Stomach (tissue), 9 donors: Measurements from ENCODE around the gene LRRFIP1. TPM values are rescaled to one million over a fixed set of nuclear protein-coding genes. Genes with fewer than 3 reads are reported as not detected.

Experiments
- DNase-seq, 2 donors: peaks; one replicate each; pipeline versions ENCODE4 v3.0.0 to v3.0.0-alpha.2; 2013 to 2019
- H3K27ac ChIP-seq, 5 donors: fragments of 200-600 bp in 4 of 5; sonication (generic) in 4 of 5; one replicate each; pipeline ENCODE4 v1.5.1; 2013 to 2019; ENCODE audit warnings: mild to moderate bottlenecking in 1 of 5, moderate library complexity in 1 of 5
- H3K27me3 ChIP-seq, 3 donors: fragments of 200-600 bp; sonication (generic); one replicate each; pipeline ENCODE4 v1.5.1; 2017 to 2019; ENCODE audit warnings: mixed run types in 1 of 3
- H3K36me3 ChIP-seq, 4 donors: fragments of 200-600 bp; sonication (generic); 1 replicate in 3 of 4; 2 replicates in 1 of 4; pipeline ENCODE4 v1.5.1; 2016 to 2019
- H3K4me1 ChIP-seq, 4 donors: fragments of 200-600 bp; sonication (generic); one replicate each; pipeline ENCODE4 v1.5.1; 2016 to 2019
- H3K4me3 ChIP-seq, 4 donors: fragments of 200-600 bp; sonication (generic) in 3 of 4; one replicate each; pipeline ENCODE4 v1.5.1; 2016 to 2019; ENCODE audit warnings: mild to moderate bottlenecking in 1 of 4
- H3K9me3 ChIP-seq, 4 donors: fragments of 200-600 bp; sonication (generic); one replicate each; pipeline ENCODE4 v1.5.1; 2016 to 2019
- EP300 ChIP-seq: sonication (generic); formaldehyde crosslinking; IDR thresholded peaks from one replicate; pipeline ENCODE4 v1.6.1; 2017; ENCODE audit warnings: antibody characterized with exemption
- POLR2A ChIP-seq, 4 donors: fragments of 450-650 bp; IDR thresholded peaks; one replicate each; pipeline ENCODE4 v1.6.1; 2016; ENCODE audit warnings: antibody characterized with exemption in 4 of 4, control low read depth in 2 of 4, mild to moderate bottlenecking in 1 of 4, moderate library complexity in 1 of 4
- POLR2AphosphoS5 ChIP-seq, 3 donors: sonication (generic); formaldehyde crosslinking; IDR thresholded peaks; one replicate each; pipeline ENCODE4 v1.6.1; 2016; ENCODE audit warnings: antibody characterized with exemption in 3 of 3
- WGBS, 5 donors: extraction: QIAGEN DNeasy Blood & Tissue Kit in 3 of 5; methylation state at CpG; one replicate each; pipeline versions ENCODE4 v1.1.5 to v1.1.7; 2013 to 2018; 5-methylcytosine and 5-hydroxymethylcytosine counted together
- intact Hi-C: fragments of 100-400 bp; cut with DNase I; formaldehyde crosslinking; loops from one replicate; pipeline ENCODE4 v1.15.1; 2023; ENCODE audit warnings: low total_unique reads
- polyA plus RNA-seq, 3 donors: library from polyadenylated mRNA; stranded (reverse); fragments of 200-250 nt; gene quantifications; one replicate each; pipeline ENCODE4 v1.2.3, GENCODE V29; 2013
- total RNA-seq, 5 donors: library from RNA; depleted of rRNA; stranded (reverse); fragments of >200 nt; gene quantifications; one replicate each; pipeline versions ENCODE4 v1.1.0 to v1.2.3, GENCODE V29; 2014 to 2016
- TF ChIP-seq, protein P1 (sequence below), 7 experiments: fragments of 450-650 bp in 4 of 7; fragments of 200-600 bp in 3 of 7; sonication (generic) in 3 of 7; IDR thresholded peaks; one replicate each; pipeline ENCODE4 v1.5.1; 2016 to 2019; ENCODE audit warnings: antibody characterized with exemption in 7 of 7, control low read depth in 2 of 7, mild to moderate bottlenecking in 1 of 7
- donor health status: healthy with polysubstance abuse.
- donor health status: Bipolar disorder and iron deficiency.
- donor health status: healthy.

The LRRFIP1 gene
- total and polyA plus RNA-seq, 8 donors, result 31.6 to 201 (median 130) TPM

DNA sequence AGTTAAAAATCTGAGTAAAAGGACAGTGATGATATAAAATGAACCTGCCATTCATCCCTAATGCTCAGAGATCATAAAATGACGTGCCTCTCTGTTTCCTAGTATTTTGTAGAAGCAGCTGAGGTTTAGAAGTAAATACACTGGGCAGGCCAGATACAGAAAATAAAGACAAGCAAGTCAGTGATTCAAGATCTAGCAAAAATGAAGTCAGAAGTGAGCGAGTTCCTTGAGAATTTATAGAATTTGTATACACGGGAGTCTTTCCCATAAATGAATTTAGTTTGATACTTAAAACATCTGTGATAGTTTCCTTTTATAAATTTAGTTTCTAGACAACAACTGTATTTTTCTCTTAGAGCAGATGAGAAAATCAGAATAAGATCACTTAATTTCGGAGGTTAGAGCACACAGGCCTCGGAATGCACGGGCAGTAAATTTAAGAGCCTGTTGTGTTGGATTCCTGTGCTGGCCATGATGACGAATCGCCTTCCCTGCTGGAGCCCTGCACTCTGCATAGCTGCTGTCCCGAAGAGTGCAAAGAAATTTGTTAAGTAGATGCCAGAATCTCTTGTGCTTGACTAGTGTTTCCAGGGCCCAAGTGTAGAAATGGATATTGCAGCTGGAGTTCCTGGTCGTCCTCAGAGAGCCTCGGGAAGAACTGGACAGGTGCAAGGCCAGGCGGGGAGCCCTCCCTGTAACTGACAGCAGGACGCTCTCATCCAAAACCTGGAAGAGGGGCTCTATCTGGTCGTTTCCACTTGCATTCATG is 87.5 kb downstream of the LRRFIP1 start:
- Histone ChIP-seq H3K9me3 (no peaks in the 10 kb centered on the region), H3K27me3 (no peaks in the 10 kb centered on the region), H3K4me3 (peak overlapping the region; percentile 2 to 8 (median 7)), H3K4me1 (peaks cover 17 to 56% (median 36%) of the 10 kb centered on the region in 4 donors), H3K36me3 (peaks cover 16 to 43% (median 30%) of the 10 kb centered on the region in 4 donors), H3K27ac (peak overlapping the region; percentile 57 to 82 (median 71))
- peak in 1 of 2 donors; percentile 67 for DNase-seq
- 47 to 60% (median 55%) methylated on average over 14 of the region's 14 CpGs for WGBS, 5 donors
- TF ChIP-seq POLR2A (IDR thresholded peaks at IDR 0.05) (no peak), POLR2AphosphoS5 (IDR thresholded peaks at IDR 0.05) (peak in 2 of 3 donors; percentile 6 to 7)
- intact Hi-C loops, result no loop called here

DNA sequence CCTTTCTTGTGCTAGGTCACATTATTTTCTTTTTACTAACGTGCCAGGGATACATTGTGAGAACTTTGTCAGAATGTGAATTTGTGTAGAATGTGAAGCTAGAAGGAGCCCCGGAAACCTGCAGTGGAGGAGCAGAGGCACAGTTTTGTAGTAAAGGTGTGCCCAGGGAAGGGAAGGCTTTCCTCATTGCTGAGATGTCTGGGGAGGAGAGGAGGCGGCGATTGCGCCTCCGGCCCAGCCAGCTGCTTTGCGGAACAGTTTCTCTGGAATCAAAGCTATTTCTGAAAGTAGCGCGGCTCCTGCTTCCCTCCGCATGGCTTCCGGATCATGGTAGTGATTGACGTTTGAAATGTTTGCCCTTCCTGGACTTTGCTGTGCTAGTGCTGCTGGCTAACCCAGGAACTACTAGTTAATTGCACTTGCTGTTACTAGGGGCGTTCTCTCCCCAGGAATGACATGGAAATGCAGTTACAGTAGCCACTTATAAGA is 88.1 kb downstream of the LRRFIP1 start:
- intact Hi-C loops, result no loop called here
- peak; percentile 54 to 84 for DNase-seq

DNA sequence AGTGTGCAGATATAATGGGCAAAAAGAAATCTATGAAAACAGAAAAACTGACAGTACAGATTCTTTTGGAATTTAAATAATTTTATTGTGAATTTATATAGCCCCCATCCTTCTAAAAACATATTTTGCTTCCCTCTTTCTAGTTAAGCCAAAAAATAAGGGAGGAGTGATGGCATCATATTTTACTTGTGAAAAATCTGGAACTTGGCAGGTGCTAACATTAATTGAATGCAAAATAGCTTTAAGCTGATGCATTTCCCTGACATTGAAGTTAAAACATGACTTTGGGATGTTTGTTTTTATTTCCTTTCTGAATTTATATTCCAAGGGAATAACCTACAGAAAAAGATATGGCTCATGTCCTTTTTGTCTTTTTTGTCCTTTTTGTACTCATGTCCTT is 88.6 kb downstream of the LRRFIP1 start:
- Histone ChIP-seq H3K27ac (peak overlapping the region in 4 of 5 donors; percentile 67 to 82 (median 76)), H3K36me3 (peaks cover 11 to 41% (median 23%) of the 10 kb centered on the region in 4 donors), H3K4me1 (peaks cover 17 to 64% (median 40%) of the 10 kb centered on the region in 4 donors), H3K9me3 (no peaks in the 10 kb centered on the region), H3K27me3 (no peaks in the 10 kb centered on the region), H3K4me3 (peak overlapping the region in 1 of 4 donors; percentile 7)
- DNase-seq, result no peak
- TF ChIP-seq EP300, result no peak
- TF ChIP-seq, protein P1, sequence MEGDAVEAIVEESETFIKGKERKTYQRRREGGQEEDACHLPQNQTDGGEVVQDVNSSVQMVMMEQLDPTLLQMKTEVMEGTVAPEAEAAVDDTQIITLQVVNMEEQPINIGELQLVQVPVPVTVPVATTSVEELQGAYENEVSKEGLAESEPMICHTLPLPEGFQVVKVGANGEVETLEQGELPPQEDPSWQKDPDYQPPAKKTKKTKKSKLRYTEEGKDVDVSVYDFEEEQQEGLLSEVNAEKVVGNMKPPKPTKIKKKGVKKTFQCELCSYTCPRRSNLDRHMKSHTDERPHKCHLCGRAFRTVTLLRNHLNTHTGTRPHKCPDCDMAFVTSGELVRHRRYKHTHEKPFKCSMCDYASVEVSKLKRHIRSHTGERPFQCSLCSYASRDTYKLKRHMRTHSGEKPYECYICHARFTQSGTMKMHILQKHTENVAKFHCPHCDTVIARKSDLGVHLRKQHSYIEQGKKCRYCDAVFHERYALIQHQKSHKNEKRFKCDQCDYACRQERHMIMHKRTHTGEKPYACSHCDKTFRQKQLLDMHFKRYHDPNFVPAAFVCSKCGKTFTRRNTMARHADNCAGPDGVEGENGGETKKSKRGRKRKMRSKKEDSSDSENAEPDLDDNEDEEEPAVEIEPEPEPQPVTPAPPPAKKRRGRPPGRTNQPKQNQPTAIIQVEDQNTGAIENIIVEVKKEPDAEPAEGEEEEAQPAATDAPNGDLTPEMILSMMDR (IDR thresholded peaks at IDR 0.05), result no peak
- TF ChIP-seq POLR2A (IDR thresholded peaks at IDR 0.05), result no peak
- TF ChIP-seq POLR2AphosphoS5 (IDR thresholded peaks at IDR 0.05), result no peak
- intact Hi-C loops, result no loop called here

More for the DNA sequence above, 88.1 kb downstream of the LRRFIP1 start:
- no peaks in the 10 kb centered on the region for H3K9me3 ChIP-seq
- peak in 2 of 3 donors; percentile 16 to 68 for TF ChIP-seq POLR2AphosphoS5 (IDR thresholded peaks at IDR 0.05)
- TF ChIP-seq, protein P1 (IDR thresholded peaks at IDR 0.05), result no peak
- TF ChIP-seq EP300, result no peak
- no peak for TF ChIP-seq POLR2A (IDR thresholded peaks at IDR 0.05)
- 16 to 29% (median 22%) methylated on average over 13 of the region's 13 CpGs for WGBS, 5 donors
- H3K27me3 ChIP-seq, result no peaks in the 10 kb centered on the region
- H3K4me1 ChIP-seq, result peaks cover 17 to 58% (median 37%) of the 10 kb centered on the region in 4 donors
- peak overlapping the region; percentile 2 to 8 (median 7) for H3K4me3 ChIP-seq
- peak overlapping the region; percentile 57 to 82 (median 71) for H3K27ac ChIP-seq
- peaks cover 16 to 41% (median 25%) of the 10 kb centered on the region in 4 donors for H3K36me3 ChIP-seq

DNA sequence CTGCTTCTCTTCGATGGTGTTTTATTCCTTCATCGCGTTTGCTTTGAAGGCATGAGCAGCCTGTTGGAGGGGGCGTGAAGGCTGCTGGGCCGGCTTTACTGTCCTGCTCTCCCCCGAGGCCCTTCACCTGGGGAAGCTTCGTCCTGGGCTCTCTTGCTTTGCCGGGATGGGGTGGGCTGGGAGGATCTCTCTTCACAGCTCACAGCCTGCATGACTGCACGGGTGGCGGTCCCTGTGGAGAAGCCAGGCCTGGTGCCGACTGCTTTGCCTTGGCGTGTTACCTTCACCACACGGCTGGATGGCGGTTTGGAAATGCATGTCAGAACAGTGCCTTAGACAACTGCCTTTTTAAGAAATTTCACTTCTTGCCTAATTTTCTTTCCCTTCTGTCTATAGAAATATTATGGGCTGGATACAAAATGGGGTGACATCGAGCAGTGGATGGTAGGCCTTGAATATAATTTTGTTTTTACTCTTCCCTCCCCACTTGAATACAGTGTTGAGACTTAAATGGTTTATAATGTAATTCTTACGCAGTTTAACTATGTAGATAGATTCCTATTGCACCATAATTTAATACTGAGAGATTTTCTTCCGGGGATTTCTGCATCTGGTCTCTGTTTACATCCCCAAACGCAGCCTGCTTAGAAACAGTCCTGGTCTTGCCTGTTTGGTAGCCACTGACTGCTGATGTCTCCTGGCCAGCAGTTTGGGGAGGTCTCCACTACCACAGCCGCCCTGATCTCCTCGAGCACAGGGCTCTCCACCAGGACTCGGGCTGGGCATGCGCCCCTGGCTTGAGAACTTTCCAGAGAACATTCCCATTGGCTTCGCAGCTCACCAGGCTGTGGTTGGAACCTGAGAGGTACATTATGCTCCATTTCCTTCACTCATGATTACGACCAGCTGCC is 90.2 kb downstream of the LRRFIP1 start:
- TF ChIP-seq EP300 (no peak), POLR2A (IDR thresholded peaks at IDR 0.05) (no peak), POLR2AphosphoS5 (IDR thresholded peaks at IDR 0.05) (no peak)
- TF ChIP-seq, protein P1 (IDR thresholded peaks at IDR 0.05), result no peak
- H3K27me3 ChIP-seq, result no peaks in the 10 kb centered on the region
- H3K27ac ChIP-seq, result peak overlapping the region in 3 of 5 donors; percentile 21 to 82 (median 80)
- H3K9me3 ChIP-seq, result no peaks in the 10 kb centered on the region
- peaks cover 17 to 76% (median 42%) of the 10 kb centered on the region in 4 donors for H3K4me1 ChIP-seq
- intact Hi-C loops, result no loop called here
- no peak for DNase-seq
- 89 to 93% (median 90%) methylated on average over 23 to 24 of the region's 24 CpGs for WGBS, 5 donors
- no peak overlapping the region for H3K4me3 ChIP-seq
- H3K36me3 ChIP-seq, result peaks cover 4 to 41% (median 15%) of the 10 kb centered on the region in 4 donors
